Stimulated activated CD4-positive, alpha-beta T cell treated with anti-CD3 and anti-CD28 coated beads, Interleukin-1b, Interleukin-23, amount 100 ng/mL, for 4 hours (primary cell): ENCODE measurements around the gene SOBP.
"Not testable (repeated sequence)": the region's sequence is repeated elsewhere in the genome, so short reads cannot be mapped to it uniquely, and the experiment has no call there.

ENCODE experiments used
- DNase-seq, 2 donors: peaks; one replicate each; pipeline ENCODE4 v3.0.0-alpha.2; 2020; ENCODE audit warnings: low read depth in 2 of 2

The SOBP gene

DNA sequence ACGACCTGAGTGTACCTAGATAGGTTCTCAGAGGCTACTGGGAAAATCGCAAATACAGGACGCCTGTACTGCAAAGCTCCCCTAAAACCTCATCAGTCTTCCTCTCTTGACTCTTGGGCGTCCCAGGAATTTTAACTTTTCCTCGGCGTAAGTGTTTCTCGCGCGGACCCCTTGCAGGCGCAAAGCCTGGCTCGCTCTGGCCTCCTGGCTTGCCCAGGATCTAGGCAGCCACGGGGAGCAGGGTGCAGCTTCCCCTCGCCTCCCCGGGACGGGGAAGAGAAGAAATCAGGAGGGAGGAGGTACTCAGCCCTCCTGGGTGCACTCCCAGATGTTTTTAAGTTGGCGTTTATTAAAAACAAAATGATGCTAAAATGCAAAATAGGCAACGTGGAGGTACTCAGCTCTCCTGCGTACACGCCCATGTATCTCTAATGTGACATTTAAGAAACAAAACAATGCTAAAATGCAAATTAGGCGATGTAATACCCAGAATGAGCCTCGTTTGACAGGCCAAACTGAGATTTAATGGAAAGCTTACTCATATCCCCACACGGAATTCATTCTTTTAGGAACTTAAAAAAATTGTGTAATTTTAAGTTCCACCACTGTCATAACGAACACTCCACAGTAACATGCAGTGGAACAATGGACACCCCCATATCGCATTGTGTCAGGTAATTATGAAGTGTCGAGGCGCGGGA is 1.6 kb upstream of the SOBP start:
- DNase-seq: no peak

DNA sequence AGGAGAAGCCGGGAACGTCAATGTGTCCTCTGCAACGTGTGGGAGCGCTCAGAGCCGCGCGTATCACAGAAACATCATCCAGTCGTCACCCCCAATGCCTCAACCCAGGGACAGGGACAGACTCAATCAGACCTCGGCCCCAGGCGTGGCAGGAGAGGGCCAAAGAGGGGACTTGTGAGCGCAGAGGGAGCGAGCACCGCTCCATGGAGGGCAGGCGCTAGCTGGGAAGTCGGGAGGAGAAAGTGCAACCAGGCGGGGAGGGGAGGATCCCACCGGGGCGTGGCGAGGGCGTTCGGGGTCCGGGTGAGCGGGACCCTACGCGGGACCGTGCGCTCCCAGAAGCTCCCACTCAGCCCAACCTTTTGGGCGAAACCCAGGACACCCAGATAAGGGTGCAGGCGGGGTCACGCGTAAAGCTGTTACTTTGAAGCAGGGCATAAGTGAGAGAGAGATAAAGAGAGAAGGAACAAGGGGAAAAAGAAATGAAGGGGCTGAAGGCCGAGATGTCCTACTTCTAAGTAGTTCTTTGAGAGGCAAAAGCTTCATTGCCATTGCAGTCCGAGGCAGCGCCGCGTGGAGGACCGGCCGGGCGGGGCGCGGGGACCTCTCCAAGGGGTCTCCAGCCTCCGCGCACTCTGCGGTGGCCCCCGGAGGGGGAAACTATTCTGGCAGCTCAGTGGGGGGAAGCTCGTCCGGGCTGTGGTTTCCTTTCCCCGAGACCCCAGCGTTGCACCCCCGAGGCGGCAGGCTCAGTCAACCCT is 862 bp upstream of the SOBP start:
- DNase-seq: peak in 1 of 2 donors; percentile 13

DNA sequence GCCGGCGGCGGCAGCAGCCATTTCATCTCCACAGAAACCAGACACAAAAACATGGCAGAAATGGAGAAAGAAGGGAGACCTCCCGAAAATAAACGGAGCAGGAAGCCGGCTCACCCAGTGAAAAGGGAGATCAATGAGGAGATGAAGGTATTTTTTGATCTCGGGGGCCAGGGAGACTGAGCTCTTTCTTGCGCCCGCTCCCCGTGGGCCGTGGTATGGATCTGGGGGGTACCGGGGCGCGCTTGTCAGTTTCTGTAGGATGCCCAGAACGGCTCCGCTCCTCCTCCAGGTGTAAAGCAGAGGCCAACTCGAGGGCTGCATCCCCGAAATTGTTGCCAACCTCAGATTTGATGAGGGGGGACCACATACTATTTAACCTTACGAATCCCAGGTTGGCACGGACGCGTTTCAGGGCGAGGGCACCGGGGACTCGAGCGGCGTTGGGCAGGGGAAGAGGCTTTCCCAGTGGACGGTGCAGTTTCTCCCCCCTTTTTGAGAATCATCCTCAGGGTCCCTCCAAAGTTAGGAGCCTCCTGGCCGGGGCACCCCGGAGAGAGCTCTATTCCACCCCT is 735 bp downstream of the SOBP start:
- peak in 1 of 2 donors; percentile 2 for DNase-seq

DNA sequence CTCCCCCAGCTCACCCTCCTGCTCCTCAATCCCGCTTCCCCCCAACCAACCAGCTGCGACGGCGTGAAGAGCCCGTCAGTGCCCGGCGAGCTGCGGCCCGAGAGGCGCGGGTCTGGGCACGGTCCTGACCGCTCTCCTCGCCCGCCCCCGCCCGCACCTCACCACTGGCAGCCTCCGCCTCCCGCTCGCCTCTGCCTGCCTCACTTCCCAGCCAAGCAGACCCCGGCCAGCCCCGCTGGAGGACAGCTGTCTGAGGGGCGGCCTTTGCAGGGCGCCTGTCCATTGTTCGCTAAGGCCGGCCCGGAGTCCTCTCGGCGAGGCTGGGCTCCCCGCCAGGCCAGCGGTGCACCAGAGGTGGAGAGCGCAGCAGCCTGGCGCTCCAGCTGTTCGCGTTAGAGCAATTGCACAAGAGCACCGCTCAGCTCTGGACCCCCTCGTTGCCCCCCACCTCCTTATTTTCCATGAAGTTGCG is 1.3 kb downstream of the SOBP start:
- DNase-seq: peak in 1 of 2 donors; percentile 6

DNA sequence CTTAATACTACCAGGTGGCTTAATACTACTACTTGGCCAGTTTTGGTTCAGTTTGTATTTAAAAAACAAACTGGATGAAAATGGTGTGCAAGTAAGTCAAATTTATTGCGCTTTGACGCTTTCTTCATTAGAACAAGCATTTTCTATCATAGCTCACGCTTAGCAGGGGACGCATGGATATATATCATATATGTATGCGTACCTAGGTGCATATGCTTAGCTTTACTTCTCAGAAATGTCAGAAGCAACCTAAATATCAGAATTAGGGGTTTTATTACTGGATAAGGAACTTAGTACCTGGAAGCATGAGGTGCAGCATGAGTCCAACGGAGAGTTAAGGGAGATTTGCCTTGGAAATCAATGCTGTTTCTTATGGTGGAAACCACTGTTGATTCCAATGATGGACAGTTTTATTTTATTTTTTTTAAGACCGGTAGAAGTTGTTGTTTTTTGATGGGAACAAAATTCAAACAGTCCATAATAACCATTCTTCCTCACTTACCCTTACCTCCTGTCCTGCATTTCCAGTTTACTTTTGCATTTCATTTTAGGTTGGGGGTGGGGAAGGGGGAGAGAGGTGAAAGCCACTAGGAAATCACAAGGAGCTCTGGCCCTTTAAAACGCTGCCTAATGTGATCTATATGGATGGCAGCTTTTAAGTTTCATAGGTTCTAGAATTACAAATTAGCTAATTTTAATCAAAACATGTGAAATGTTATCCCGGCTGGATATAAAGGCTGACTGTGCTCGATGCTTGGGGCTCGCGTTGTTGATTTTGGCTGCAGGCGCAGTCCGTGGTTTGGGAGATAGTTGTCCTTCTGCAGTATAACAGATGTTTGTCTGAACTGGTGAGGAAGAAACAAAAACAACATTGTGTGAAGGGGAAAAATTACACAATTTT is 2.1 kb downstream of the SOBP start:
- DNase-seq: no peak

DNA sequence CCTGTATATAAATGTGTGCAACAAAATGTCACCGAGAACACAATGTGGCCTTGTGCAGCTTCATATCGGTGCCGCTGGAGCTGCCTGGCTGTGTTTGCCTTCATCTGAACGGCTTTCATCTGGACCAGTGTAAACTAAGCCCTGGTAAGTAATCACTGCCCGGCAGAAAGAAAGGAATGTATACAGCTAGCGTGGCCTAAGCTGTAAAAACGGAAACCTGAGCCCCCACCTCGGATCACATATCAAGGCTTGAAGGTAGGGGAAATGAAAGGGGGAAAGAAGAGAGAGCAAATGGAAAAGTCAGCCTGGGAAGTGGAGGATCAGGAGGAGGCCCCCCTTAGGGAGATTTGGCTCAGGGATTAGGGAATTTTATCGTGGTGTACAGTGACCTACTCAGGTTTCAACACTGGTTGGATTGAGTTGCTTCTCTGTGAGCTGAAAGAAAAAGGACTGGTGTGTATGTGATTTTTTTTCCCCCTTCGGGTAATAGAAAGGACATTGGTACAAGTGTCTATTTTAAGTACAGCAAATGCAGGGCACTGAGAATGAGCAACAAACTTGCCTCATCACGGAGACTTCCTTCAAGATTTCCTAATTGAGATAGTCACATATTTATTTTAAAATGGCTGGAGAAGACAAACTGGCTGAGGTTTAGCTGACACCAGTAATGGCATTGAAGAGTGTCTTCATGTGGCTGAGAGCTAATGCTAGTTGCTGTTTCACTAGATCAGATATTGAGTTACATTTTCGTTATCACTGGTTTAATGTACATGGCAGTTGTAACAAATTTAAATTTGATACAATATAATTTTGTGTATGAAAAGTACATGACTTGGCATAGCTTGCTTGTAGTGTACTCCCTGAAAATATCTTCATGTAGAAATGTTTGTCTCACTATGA is 3.5 kb downstream of the SOBP start:
- DNase-seq: no peak

DNA sequence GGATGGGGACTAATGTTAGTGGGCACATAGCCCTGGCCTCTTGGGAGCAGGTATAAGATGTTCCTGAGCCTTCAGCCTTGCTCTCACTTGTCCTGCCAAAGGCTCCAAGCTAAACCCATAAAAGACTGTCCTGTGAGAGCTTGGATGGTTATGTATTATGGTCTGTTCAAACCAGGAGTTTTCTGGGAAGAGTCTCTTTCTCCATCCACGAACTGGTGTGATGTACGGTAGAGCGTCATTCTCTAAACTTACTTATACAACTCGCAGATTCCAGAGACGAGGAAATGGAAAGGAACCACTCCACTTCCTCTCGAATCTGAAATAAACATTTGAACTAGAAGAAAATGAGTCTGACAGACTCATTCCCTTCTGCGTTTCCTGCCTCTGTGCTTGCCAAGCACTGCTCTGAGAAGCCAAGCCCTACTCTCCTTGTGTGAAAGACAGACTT is 5.3 kb downstream of the SOBP start:
- DNase-seq: no peak

DNA sequence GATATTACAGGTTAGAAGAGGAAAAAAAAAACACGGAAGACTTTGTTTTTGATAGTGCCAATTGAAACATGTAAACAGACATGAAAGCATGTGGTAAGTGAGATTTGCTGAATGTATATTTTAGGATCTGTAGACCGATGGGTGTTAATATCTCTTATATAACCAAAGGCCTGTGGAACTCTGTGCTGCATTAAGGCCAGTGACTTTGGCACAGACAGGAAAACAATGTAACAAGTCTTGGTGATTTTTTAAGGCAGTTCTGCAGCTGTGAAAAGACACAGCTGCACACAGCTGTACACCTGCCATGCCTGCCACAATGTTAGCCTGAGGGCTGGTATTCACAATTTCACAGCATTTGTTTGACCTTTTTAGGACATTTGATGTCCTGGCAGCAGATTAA is 6.1 kb downstream of the SOBP start:
- no peak for DNase-seq

DNA sequence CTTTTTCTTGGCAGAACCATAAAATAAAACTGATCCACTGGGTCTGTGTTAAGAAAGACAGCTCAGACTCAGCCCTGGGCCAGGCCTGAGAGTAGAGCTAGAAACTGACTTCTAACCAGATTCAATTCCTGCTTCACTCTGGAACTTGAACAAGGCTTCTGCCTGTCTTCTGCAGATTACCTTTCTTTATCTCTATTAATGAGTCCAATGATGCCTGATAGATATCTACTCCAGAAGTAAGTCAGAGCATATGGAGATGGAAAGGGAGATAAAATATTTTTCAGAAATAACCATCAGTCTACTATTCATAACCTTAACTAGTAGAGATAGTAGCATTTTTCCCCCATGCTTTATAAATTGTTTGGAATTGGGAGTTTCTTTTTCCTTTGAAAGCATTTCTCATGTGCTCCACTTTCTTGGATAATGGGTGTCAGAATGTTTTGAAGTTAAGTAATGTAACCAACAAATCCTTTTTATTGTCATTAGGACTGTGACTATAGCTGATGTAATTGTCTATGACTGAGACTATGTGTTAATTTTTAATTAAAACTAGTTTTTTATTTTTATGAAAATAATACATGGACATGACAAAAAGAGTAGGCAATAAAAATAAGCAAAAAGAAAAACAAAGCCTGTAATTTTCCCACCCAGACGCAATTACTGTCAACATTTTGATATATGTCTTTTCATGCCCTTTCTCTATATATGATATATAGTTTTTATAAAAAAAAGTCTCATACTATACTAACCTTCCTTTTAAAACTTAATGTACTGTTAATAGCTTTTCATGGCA is 7.2 kb downstream of the SOBP start:
- DNase-seq: no peak

DNA sequence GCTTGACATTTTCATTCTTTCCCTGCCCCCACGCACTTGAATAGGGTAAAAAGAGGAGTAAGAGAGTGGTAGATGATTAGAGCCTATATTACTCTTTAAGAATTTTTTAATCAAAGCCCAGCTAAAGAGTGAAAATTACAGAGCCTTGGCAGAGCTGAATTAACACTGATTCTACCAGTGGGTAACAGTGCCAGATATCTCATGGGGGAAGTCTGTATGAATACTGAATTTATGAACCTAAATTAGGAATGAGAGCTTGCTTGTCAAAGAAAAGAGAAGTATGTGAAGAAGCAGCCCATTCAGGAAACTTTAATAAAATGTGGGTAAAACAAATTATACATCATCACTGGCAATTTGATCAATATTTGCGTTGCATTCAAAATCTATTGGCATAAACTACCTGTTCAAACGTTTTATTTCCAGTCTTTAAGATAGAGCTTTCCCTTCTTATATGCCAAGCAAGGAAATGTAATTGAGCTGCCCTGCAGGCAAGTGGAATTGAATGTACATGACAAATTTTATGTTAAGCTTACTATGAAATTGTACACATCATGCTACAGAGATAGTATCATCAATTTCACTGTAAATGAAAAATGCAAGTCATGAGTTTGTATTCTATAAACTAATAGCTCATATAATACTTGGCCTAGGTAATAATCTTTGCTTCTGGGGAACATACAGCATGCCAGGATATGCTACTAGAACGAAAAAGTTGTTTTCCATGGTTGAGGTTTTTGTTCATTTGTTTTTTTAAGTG is 14.5 kb downstream of the SOBP start:
- DNase-seq: no peak

DNA sequence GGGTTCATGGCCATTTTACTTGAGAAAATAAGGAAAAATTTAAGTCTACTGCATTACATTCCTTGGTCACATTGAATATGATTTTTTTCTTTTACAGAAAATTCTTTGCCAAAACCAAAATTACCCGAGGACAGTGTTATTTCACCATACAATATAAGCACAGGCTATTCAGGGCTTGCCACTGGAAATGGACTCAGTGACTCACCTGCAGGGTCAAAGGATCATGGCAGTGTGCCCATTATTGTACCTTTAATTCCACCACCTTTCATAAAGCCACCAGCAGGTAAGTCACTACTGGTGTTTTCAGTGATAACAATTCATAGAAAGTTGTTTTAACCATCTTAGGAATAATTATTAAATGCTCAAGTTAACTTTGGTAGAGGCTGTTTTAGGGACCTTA is 16.2 kb downstream of the SOBP start:
- DNase-seq: no peak

DNA sequence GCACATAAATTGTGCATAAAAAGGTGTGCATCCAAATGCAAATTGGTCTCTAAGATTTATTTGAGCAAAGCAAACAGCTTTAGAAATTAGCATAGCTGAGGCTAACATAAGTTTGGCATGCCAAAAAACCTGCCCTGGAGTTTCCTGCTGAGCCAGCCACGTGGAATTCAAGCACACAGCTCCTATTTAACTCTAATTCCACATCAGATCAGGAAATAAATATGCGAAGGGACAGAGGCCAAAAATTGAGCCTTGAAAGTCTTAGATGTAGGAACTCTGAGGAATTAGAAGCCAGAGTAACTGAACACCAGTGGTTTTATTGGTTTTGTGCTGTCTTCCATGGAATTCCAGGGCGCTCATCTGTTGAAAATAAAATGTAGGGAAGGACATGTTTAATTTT is 19.6 kb downstream of the SOBP start:
- DNase-seq: no peak

DNA sequence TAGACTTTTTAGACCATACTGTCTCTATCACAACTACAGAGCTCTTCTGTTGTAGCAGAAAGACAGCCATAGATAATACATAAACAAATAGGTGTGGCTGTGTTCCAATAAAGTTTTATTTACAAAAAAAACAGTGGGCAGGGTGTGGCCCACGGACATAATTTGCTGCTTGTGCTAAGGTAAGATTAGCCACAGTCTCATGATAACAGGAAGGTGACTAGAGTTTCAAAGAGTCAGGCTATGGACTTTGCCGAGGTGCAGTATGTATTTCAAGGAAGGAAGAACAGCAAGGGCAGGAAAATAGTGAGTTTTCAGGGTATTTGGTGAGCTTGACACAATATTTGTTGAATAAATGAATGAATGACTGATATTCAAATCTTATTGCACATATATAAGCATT is 20.2 kb downstream of the SOBP start:
- DNase-seq: no peak

DNA sequence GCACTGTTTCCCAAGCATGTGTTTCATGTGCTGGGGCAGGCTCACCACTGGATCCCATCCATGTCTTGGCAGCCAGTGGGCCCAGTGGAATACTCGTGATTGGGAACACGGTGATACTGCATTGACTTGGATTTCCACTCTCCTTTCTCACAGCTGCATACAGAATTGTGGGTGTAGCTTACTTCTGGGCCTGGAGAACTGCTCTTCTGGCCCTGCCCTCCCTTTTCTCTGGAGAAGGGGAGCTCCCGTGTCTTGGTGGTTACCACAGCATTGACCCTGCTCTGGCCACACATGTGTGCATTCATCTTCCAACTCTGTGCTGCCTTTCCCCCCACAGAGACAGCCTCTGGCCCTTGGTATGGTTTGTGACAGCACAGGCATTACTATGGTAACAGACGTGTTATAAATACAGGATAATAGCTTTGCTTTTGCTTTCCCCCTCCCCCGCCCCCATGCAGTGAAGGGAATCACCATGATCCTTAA is 21.6 kb downstream of the SOBP start:
- no peak for DNase-seq

DNA sequence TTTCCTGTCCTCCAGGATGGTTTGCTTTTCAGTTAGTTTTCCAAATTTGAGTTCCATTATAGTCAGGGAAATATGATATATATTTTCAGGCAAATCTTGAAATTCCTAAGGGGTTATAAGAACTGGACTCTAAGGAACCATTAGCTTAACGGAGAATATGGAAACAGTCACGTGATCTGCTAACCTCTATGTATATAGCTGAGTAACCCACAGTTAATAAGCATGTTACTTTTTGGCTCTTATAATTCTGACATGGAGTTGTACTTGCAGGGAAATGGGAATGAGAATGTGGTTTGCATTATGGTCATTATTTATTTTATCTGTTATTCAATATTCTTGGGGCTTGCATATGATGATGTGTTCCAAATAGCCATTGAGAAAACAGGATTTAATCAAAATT is 23.3 kb downstream of the SOBP start:
- DNase-seq: no peak

DNA sequence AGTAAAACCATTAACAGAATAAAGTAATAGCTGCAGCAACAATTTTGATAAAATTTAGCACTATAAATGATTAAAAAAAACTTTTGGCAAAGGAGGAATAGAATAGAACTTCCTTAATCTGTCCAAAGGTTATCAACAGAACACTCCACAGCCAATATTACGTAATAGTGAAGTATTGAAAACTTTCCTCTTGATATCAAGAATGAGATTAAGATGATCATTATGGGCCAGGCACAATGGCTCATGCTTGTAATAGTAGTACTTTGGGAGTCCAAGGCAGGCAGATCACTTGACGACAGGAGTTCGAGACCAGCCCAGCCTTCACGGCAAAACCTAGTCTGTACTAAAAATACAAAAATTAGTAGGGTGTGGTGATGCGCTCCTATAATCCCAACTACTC is 26.0 kb downstream of the SOBP start:
- DNase-seq: no peak

DNA sequence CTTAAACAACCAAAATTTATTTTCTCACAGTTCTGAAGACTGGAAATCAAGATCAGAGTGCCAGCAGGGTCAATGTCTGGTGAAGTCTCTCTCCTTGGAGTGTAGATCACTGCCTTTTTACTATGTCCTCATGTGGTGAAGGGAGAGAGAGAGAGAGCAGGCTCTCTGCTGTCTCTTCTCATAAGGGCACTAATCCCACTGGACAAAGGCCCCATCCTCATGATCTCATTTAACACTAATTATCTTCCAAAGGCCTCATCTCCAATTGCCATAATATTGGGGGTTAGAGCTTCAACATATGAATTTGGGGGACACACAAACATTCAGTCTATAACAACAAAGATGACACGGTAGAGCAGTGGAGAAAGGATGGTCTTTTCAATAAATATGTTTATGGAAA is 27.4 kb downstream of the SOBP start:
- DNase-seq: no peak

DNA sequence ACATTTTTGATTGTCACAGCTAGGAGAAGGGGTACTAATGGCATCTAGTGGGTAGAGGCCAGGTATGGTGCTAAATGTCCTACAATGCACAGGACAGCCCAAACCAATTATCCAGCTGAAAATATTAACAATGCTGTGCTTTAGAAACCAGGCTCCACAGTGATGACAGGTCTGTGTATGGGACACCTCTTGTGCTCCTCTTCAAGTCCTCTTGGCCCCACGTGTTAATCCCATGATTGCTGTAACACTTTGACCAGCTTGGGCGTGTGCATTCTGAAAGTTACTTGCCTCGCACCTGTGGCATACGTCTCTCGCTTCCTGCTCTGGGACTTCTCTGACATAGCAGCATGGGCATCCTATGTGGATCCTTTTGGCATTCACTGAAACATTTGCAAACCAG is 29.3 kb downstream of the SOBP start:
- DNase-seq: not testable (repeated sequence)

DNA sequence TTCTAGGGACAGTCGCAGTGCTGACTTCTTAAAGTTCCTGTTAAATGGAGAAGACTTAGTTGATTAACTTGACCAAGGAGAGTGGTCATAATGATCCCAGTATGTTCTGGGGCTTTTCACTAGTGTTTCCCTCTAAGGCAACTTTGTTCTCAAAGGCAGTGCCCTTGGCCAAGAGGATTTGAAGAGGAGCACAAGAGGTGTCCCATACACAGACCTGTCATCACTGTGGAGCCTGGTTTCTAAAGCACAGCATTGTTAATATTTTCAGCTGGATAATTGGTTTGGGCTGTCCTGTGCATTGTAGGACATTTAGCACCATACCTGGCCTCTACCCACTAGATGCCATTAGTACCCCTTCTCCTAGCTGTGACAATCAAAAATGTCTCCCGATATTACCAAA is 30.8 kb downstream of the SOBP start:
- DNase-seq: not testable (repeated sequence)
